Islet precursor cell (in vitro differentiated cells): ENCODE results near the gene TMEM225.
"Not testable (repeated sequence)": the region's sequence is repeated elsewhere in the genome, so short reads cannot be mapped to it uniquely, and the experiment has no call there.

Experiments used
- DNase-seq: peaks from one replicate; pipeline ENCODE4 v3.0.0-alpha.2; 2018

The TMEM225 gene, protein sequence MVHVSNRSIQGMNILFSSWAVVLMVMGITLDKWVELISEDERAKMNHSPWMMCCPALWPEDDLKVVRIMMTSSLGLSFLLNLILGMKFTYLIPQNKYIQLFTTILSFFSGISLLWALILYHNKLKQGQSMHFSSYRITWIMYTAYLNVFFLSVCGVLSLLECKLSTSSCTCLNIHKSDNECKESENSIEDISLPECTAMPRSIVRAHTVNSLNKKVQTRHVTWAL

DNA sequence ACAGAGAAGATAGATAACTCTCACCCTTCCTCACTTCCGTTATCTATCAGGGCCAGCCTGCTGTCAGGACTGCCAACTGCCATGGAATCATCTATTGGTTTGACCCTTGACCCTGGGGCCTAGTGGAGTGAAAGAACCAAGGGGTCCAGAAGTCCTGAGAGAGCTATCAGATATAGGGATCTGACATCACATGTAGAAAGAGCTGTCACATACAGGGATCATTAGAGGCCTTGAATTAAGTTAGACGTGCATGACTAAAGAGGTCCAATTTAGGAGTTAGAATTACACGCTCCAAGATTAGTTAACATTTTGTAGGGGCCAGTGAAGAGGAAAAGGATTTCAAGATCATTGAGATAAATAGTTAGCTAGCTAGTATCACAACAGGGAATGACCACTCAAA is at the start of gene TMEM225:
Gene TMEM225, minus strand, starts transcription at position 101 of the 400 bp plus-strand sequence. CDS start 245 bp downstream, outside the sequence.
- DNase-seq = no peak

DNA sequence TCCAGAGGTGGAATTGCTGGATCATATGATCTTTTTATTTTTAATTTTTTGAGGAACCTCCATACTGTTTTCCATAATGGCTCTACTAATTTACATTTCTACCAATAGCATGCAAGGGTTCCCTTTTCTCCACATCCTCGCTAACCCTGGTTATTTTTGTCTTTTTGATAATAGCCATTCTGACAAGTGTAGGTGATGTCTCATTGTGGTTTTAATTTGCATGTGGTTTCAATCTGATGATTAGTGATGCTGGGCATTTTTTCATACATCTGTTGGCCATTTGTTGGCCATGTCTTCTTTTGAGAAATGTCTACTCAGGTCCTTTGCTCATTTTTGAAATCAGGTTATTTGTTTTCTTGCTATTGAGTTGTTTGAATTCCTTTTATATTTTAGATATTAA is 38.6 kb upstream of the TMEM225 start:
- DNase-seq = no peak

DNA sequence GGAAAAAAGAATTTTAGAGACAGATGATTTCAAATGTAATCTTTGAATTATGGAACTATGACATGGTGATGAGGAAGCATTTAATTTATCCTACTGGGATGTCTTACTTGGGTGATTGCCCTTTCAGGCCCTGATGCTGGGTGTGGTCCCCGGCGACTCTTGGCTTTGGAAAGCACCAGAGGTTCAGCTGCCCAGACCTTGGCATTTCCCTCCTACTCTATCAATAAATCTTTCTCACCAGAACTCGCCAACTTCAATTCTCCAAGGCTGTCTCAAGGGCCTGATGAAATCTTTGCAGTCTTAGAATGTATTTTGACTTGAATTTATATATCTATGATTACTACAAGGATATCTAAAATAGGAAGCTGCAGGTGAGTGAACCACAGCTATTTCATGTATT is 35.5 kb upstream of the TMEM225 start:
- DNase-seq = no peak

DNA sequence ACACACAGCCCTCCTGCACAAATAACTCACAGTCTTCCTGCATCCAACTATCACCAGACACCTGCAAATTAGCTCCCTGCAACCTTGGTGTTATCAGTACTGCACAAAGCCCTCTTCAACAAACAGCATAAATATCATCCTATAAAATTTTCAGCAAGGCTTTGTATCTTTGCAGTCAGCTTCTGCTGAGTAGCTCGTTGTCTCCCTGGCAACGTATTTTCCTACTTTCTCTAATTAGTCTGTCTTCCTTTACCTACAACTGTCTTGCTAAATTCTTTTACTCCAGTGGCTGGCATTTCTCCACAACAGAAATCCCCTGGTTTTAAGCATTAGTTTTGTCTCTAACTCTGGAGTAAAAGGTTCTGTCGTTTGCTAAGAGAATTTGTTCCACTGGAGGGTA is 20.4 kb upstream of the TMEM225 start:
- DNase-seq = no peak

DNA sequence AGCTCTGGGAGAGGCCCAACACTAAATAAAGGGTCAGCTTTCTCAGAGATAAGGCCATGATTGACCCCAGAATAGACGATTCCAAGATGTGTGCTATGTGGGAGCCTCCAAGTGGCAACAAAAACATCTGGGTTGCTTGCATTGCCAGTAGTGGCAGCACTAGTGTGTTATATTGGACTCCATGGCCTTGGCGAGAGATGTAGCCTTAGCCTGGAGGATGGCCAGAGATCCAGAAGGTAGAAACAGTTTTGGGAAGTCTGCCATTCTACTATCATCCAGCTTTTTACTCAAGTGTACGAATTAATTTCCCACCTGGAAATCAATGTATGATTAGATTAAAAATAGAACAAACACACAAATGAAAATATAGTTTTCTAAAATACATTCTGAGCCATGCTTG is 19.5 kb upstream of the TMEM225 start:
- no peak for DNase-seq

DNA sequence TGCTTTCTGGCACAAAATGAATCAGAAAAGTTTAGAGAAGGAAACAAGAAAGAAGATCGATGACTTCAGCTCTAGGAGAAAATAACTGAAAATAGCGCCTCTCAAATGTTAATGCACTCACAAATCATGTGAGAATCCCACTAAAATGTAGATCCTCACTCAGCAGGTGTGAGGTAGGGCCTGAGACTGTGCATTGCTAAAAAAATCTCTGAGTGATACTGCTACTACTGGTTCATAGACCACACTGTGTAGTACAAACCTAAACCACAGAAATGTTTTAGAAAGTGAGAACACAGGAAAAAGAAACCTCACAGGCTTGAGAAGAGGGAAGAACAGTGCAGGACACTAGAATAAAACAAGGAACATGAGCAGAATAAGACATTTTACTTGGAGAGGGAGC is 18.5 kb upstream of the TMEM225 start:
- no peak for DNase-seq

DNA sequence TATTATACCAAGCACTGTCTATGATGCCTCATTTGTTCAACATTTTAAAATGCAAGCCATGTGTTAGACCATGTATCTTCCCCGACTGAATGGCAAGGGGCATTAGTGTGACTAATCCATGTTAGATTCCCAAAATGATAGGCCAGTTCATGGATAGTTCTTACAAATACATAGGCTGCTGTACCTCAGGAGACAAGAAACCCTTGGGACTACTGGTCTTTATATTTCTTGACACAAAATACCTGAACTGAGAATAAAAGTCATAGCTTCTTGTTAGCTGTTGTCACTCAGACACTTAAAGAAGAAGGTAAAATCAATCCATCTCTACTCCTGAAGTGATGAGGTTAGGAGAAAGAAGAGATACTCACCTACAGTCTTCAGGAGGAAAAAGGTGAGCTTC is 16.4 kb upstream of the TMEM225 start, which contains the start of gene OR8D4:
Gene OR8D4, plus strand, starts transcription at position 301 of the 400 bp plus-strand sequence. CDS start 4,265 bp downstream, outside the sequence.
- no peak for DNase-seq

DNA sequence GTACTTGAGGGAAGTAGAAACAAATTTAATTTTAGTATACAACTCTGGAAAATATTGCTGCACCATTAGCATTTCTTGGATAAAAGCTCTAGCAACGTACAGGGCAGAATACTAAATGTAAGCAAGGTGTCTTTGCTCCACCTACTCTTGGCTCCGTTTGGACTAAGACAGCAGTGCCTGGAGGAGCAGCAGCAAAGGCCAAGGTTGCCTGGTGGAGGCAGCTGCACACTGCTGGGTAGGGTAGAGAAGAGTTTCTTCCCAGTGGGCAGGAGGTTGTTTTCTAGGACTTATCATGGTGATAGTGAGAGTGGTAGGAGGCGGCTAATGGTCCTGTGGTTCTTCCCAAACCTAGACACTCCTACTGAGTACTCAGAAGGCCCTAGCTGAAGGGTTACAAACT is 14.3 kb upstream of the TMEM225 start:
- no peak for DNase-seq

DNA sequence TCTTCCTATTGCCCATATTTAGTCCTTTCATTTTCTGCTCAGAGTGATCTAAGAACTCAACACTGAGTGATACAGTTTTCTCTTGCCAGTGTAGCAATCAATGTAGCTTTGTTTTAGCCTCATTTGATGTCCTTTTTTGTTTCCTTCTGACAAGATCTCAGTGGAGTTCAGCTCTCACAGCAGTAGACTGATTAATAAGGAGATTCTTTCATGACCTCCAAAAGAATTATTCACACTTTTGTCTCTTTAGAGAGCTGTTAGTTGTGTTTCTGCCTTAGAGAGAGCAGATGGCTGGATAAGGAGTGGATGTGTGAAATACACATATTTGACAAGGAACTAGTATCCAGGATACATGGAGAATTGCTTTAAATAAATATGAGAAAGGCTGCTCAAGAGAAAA is 6.6 kb upstream of the TMEM225 start:
- no peak for DNase-seq

DNA sequence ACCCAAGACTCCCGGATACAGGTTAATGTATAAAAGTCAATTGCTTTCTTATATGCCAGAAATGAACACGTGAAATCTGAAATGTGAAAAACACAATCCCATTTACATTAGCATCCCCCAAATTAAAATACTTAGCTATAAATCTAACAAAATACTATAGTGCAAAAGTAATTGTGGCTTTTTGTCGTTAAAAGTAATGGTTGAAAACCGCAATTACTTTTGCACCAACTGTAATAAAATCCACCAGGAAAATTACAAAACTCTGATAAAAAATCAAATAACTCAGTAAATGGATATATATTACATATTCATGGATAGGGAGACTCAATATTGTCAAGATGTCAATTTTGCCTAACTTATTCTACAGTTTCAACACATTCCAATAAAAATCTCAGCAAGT is 4.6 kb downstream of the TMEM225 start:
- DNase-seq = no peak

DNA sequence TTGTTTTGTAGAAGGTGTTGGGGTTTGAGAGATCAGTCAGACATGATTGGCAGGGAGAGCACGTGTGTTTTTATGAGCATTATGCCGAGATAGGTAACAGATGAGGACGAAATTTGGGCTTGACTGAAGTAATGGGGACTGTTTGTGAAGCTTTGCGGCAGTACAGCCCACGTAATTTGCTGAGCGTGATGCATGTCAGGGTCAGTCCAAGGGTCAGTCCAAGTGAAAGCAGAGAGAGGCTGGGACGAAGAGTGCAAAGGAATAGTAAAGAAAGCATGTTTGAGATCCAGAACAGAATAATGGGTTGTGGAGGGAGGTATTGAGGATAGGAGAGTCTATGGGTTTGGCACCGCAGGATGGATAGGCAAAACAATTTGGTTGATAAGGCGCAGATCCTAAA is 17.7 kb downstream of the TMEM225 start:
- DNase-seq = not testable (repeated sequence)

DNA sequence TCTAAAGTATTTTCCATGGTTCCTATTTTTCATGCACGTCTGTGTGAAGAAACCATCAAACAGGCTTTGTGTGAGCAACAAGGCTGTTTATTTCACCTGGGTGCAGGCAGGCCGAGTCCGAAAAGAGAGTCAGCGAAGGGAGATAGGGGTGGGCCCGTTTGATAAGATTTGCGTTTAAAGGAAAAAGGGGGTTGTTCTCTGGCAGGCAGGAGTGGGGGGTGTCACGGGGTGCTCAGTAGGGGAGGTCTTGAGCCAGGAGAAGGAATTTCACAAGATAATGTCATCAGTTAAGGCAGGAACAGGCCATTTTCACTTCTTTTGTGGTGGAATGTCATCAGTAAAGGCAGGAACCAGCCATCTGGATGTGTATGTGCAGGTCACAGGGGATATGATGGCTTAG is 20.2 kb downstream of the TMEM225 start:
- DNase-seq = not testable (repeated sequence)

DNA sequence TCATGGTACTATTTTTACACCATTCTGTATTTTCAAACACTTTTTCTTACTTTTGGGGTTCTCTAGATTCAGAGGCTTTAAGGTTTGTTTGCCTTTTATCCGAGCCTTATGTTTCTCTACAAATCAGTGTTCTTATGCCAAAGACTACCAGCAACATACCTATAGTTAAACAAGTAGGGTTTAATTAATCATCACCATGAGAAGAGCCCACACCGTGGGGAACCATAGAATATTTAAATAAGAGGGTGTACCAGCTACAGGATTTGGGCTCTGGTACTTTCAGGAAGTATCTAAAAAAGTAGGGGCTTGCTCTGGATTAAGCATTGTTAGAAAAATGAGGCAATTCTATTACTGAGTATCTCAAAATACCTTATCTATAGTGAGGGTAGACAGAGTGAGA is 25.7 kb downstream of the TMEM225 start:
- no peak for DNase-seq

DNA sequence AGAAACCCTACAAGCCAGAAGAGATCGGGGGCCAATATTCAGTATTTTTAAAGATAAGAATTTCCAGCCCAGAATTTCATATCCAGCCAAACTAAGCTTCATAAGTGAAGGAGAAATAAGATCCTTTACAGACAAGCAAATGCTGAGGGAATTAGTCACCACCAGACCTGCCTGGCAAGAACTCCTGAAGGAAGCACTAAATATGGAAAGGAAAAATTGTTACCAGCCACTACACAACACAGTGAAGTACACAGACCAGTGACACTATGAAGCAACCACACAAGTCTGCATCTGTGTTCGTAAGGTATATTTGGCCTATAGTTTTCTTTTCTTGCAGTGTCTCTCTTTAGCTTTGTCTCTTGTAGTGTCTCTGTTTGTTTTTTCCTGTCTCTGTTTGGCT is 29.0 kb downstream of the TMEM225 start:
- no peak for DNase-seq

DNA sequence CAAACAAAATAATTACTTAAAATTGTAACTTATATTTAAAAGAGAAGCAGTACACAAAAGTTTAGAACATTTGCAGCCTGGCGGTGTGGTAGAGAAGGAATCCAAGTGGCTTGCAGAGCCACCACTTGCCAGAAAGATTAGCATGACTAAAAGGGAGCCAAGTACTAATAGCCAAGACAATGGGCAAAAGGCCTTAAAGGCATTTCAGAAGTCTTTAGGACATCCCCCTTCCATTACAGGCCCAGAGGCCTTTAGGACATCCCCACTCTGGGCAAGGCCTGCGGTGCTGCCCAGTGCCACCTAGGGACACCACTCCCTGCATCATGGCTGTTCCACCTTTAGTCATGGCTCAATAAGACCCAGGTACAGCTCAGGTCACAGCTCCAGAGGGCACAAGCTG is 32.4 kb downstream of the TMEM225 start:
- no peak for DNase-seq

DNA sequence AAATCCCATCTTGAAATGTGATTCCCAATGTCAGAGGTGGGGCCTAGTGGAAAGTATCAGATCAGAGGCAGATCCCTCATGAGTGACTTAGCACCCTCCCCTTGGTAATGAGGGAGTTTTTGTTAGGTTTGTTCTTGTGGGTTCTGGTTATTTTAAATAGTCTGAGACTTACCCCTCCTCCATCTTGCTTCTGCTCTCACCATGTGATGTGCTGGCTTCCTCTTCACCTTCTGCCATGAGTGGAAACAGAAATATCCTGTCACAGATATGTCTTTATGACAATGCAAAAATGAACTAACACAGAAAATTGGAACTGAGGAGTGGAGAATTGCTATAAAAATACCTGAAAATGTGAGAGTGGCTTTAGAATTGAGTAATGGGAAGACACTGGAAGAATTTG is 33.1 kb downstream of the TMEM225 start:
- DNase-seq = no peak

DNA sequence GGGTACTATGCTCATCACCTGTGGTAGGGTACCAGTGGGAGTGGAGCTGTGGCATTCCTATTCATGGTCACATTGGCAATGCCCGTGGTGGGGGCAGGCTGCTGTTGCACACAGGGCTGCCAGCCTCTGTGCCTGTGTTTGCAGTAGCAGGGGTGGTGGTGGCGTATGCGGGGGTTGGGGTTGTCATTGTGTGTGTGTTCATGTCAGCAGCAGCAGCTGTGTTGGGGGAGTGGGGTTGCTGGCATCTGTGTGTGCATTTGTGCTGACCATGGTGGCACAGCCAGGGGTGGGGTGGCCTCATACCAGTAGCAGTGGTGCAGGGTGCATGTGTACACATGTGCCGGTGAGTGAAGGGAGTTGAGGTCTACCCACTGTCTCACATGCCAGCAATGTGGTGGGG is 34.4 kb downstream of the TMEM225 start:
- DNase-seq = no peak

DNA sequence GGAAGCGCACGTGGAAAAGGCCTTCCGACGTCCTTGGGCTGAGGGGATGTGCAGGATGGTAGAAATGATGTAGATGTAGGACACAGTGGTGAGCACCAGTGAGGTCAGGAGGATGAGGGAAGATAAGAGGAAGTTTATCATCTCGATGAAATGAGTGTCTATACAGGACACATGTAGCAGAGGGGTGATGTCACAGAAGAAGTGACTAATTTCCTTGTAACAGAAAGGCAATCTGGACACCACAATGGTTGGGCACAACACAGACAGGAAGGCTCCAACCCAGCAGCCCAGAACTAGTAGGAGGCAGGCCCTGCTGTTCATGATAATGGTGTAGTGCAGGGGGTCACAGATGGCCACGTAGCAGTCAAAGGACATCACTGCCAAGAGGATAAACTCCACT is 44.3 kb downstream of the TMEM225 start:
- no peak for DNase-seq

DNA sequence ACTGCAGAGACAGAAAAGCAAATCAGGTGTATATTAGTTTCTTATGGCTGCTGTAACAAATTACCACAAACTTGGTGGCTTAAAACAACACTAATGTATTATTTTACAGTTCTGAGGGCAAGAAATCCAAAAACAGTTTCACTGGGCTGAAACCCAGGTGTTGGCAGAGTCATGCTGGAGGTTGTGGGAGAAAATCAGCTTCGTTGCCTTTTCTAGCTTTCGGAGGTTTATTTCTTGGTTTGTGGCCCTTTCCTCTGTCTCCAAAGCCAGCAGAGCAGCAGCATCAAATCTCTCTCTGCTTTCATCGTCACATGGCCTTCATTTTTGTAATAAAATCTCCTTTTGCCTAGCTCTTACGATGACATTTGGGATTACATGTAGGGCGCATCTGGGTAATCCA is 46.3 kb downstream of the TMEM225 start:
- DNase-seq = no peak

DNA sequence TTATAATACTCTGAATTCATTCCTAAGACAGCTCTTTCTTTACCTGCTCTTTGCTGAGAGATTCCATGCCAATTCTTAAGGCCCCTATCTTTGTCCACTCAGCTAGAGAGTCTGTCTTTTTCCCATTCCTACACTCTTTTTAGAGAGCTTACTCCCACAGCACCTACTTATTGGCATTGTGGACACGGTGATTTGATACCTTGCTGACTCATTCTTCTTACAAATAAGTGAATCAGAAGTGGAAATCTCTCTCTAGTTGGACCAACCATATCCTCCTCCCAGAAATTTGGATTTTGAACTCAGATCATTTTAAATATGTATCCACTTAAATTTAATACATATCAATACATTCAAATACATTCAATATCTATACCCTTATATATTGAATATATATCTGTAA is 46.8 kb downstream of the TMEM225 start:
- no peak for DNase-seq

DNA sequence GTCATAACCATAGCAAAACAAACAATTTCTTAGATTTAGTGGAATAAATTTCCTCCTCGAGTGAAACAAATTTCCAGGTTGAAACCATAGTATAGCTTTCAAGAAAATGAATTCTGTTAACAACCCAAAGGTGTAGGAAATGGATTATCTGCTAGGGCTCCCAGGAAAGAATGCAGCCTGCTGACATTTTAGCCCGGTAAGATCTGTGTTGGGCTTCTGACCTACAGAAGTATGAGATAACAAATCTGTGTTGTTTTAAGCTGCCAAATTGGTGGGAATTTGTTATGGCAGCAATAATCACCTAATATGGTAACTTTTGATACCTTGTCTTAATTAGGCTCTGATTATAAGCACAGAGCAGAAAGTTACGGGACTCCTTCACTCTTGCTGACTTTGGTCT is 47.3 kb downstream of the TMEM225 start:
- no peak for DNase-seq

DNA sequence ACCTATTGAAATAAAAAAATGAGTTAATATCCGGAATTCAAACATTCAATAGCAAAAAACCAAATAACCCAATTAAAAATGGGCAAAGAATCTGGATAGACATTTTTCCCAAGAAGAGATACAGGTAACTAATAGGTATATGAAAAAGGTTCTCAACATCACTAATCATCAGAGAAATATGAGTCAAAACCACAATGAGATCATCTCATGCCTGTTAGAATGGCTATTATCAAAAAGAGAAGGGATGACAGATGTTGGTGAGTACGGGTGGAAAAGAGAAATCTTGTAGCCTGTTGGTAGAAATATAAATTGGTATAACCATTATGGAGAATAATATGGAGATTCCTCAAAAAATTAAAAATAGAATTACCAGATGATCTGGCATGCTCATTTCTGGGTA is 52.4 kb downstream of the TMEM225 start:
- no peak for DNase-seq
